ENCODE measurements around the gene ATR.

Gene ATR

GRCh38 chr3:142447301-142447851 lies 131.2 kb downstream of the ATR start:
- TF ChIP-seq, protein P1, sequence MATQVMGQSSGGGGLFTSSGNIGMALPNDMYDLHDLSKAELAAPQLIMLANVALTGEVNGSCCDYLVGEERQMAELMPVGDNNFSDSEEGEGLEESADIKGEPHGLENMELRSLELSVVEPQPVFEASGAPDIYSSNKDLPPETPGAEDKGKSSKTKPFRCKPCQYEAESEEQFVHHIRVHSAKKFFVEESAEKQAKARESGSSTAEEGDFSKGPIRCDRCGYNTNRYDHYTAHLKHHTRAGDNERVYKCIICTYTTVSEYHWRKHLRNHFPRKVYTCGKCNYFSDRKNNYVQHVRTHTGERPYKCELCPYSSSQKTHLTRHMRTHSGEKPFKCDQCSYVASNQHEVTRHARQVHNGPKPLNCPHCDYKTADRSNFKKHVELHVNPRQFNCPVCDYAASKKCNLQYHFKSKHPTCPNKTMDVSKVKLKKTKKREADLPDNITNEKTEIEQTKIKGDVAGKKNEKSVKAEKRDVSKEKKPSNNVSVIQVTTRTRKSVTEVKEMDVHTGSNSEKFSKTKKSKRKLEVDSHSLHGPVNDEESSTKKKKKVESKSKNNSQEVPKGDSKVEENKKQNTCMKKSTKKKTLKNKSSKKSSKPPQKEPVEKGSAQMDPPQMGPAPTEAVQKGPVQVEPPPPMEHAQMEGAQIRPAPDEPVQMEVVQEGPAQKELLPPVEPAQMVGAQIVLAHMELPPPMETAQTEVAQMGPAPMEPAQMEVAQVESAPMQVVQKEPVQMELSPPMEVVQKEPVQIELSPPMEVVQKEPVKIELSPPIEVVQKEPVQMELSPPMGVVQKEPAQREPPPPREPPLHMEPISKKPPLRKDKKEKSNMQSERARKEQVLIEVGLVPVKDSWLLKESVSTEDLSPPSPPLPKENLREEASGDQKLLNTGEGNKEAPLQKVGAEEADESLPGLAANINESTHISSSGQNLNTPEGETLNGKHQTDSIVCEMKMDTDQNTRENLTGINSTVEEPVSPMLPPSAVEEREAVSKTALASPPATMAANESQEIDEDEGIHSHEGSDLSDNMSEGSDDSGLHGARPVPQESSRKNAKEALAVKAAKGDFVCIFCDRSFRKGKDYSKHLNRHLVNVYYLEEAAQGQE (IDR thresholded peaks at IDR 0.05; ENCODE audit: insufficient read depth in 1 of 2, low read depth in 2 of 2, low read length in 2 of 2) = no peak
- no peak for TF ChIP-seq TAF1 (IDR thresholded peaks at IDR 0.05; ENCODE audit: borderline replicate concordance, insufficient read depth, low read length)
- no peak for TF ChIP-seq POLR2AphosphoS5 (IDR thresholded peaks at IDR 0.05; ENCODE audit: low read depth, low read length)
- no peak for TF ChIP-seq SIN3A (IDR thresholded peaks at IDR 0.05; ENCODE audit: borderline replicate concordance, insufficient read depth, low read length)
- no peak for TF ChIP-seq FOXP2 (optimal IDR thresholded peaks at IDR 0.05; ENCODE audit: borderline replicate concordance, extremely low read depth, extremely low read length, insufficient read depth)

DNA sequence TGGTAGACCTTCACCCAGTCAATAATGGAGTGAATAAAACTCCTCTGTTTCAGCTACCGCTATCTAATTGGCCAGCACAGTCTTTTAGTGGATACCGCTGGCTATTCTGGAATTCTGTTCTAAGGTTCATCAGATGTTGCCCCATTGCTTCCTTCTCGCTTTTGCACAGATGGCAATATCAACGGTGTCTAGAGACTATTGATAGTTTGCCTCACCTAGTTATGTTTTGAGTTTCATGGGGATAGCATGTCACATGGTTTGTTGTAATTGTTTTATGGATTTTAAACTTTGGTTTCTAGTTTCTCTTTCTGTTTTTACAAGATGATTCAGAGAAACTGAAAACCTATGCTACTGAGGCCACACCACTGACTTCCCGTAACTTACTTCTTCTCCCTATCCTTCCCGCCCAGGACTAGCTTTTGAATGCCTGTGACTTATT lies 132.7 kb downstream of the ATR start:
- TF ChIP-seq, protein P1 (IDR thresholded peaks at IDR 0.05; ENCODE audit: insufficient read depth in 1 of 2, low read depth in 2 of 2, low read length in 2 of 2) = no peak
- TF ChIP-seq SIN3A (IDR thresholded peaks at IDR 0.05; ENCODE audit: borderline replicate concordance, insufficient read depth, low read length) (no peak), FOXP2 (optimal IDR thresholded peaks at IDR 0.05; ENCODE audit: borderline replicate concordance, extremely low read depth, extremely low read length, insufficient read depth) (no peak), POLR2AphosphoS5 (IDR thresholded peaks at IDR 0.05; ENCODE audit: low read depth, low read length) (no peak), TAF1 (IDR thresholded peaks at IDR 0.05; ENCODE audit: borderline replicate concordance, insufficient read depth, low read length) (no peak)

GRCh38 chr3:142444343-142444742 lies 134.2 kb downstream of the ATR start:
- TF ChIP-seq FOXP2 (optimal IDR thresholded peaks at IDR 0.05; ENCODE audit: borderline replicate concordance, extremely low read depth, extremely low read length, insufficient read depth) = no peak
- TF ChIP-seq, protein P1 (IDR thresholded peaks at IDR 0.05; ENCODE audit: insufficient read depth in 1 of 2, low read depth in 2 of 2, low read length in 2 of 2) = no peak
- TF ChIP-seq SIN3A (IDR thresholded peaks at IDR 0.05; ENCODE audit: borderline replicate concordance, insufficient read depth, low read length) = no peak
- no peak for TF ChIP-seq TAF1 (IDR thresholded peaks at IDR 0.05; ENCODE audit: borderline replicate concordance, insufficient read depth, low read length)
- TF ChIP-seq POLR2AphosphoS5 (IDR thresholded peaks at IDR 0.05; ENCODE audit: low read depth, low read length) = no peak

GRCh38 chr3:142436951-142437585 lies 141.5 kb downstream of the ATR start:
- no peak for TF ChIP-seq TAF1 (IDR thresholded peaks at IDR 0.05; ENCODE audit: borderline replicate concordance, insufficient read depth, low read length)
- TF ChIP-seq, protein P1 (IDR thresholded peaks at IDR 0.05; ENCODE audit: insufficient read depth in 1 of 2, low read depth in 2 of 2, low read length in 2 of 2) = no peak
- TF ChIP-seq FOXP2 (optimal IDR thresholded peaks at IDR 0.05; ENCODE audit: borderline replicate concordance, extremely low read depth, extremely low read length, insufficient read depth) = no peak
- no peak for TF ChIP-seq SIN3A (IDR thresholded peaks at IDR 0.05; ENCODE audit: borderline replicate concordance, insufficient read depth, low read length)
- no peak for TF ChIP-seq POLR2AphosphoS5 (IDR thresholded peaks at IDR 0.05; ENCODE audit: low read depth, low read length)

All from PFSK-1 (cell line).